GM12878 (cell line): ENCODE data around the gene PHACTR1. TPM values are rescaled to one million over a fixed set of nuclear protein-coding genes. Genes with fewer than 3 reads are reported as not detected.

Experiments used
- ATAC-seq: fragments of 200-7000 bp; cut with Tn5 transposase; 3 replicates; pipeline ENCODE4 v1.9.1; 2020; ENCODE audit warnings: mild to moderate bottlenecking, moderate library complexity
- BruUV-seq: library from RNA; stranded (reverse); fragments of 400-500 nt; replicated peaks from 2 replicates; lab custom pipeline; 2021; lab: Mats Ljungman, UMichigan
- CTCF ChIA-PET: fragments of 300-600 bp; sonication (Branson Sonifier 250); formaldehyde crosslinking; extraction: SDS; loops from one replicate; lab custom pipeline; 2021; ENCODE audit warnings: inconsistent platforms; lab: Yijun Ruan, JAX
- POLR2A ChIA-PET: fragments of 350-600 bp; formaldehyde crosslinking; extraction: SDS; loops from one replicate; lab custom pipeline; 2021; ENCODE audit warnings: inconsistent platforms; lab: Charles Lee
- RAD21 ChIA-PET: fragments of 300-600 bp; sonication (Branson Sonifier 250); formaldehyde crosslinking; loops from one replicate; lab custom pipeline; 2023; ENCODE audit warnings: antibody characterized with exemption; ENCODE audit not compliant: unreplicated experiment; lab: Charles Lee
- SMC1A ChIA-PET: fragments of 300-600 bp; sonication (Branson Sonifier 250); formaldehyde crosslinking; loops from one replicate; lab custom pipeline; 2023; ENCODE audit not compliant: unreplicated experiment, uncharacterized antibody; lab: Charles Lee
- DNase-seq: peaks from one replicate; pipeline ENCODE4 v3.0.0-alpha.2; 2011; ENCODE audit warnings: low read depth, low spot score
- FAIRE-seq: peaks from 3 replicates; lab custom pipeline; 2011; peaks lifted over from hg19 to GRCh38; lab: Jason Lieb, UNC
- H2AFZ ChIP-seq: 2 replicates; pipeline ENCODE4 v1.6.0; 2011; ENCODE audit warnings: low read depth, low read length, control low read depth; ENCODE audit not compliant: control insufficient read depth
- H3K27ac ChIP-seq: 2 replicates; pipeline ENCODE4 v1.5.1; 2011; ENCODE audit warnings: control low read depth; ENCODE audit not compliant: control insufficient read depth, insufficient read depth
- H3K27me3 ChIP-seq, 2 experiments: replicated peaks in 1 of 2; 2 replicates each; pipeline versions ENCODE4 v1.6.0 to v1.6.1; 2011; ENCODE audit warnings: low read length in 1 of 2; ENCODE audit not compliant: control insufficient read depth in 2 of 2, insufficient read depth in 2 of 2
- H3K36me3 ChIP-seq, 2 experiments: 2 replicates each; pipeline ENCODE4 v1.5.1; 2011; ENCODE audit warnings: low read length in 1 of 2; ENCODE audit not compliant: control insufficient read depth in 2 of 2, insufficient read depth in 2 of 2
- H3K4me1 ChIP-seq: 2 replicates; pipeline ENCODE4 v1.6.1; 2011; ENCODE audit warnings: mild to moderate bottlenecking, low read length, moderate library complexity, mixed read lengths; ENCODE audit not compliant: control insufficient read depth, insufficient read depth
- H3K4me2 ChIP-seq: 2 replicates; pipeline ENCODE4 v1.6.0; 2011; ENCODE audit warnings: control low read depth; ENCODE audit not compliant: control insufficient read depth, insufficient read depth
- H3K4me3 ChIP-seq: fragments of 200-600 bp; sonication (generic); 2 replicates; pipeline ENCODE4 v1.5.1; 2016
- H3K79me2 ChIP-seq: 2 replicates; pipeline ENCODE4 v1.6.0; 2011; ENCODE audit warnings: low read length; ENCODE audit not compliant: control insufficient read depth, insufficient read depth
- H3K9ac ChIP-seq: 2 replicates; pipeline ENCODE4 v1.8.0; 2011; ENCODE audit warnings: low read length, control low read depth, mixed read lengths; ENCODE audit not compliant: control insufficient read depth, insufficient read depth
- H3K9me3 ChIP-seq: replicated peaks from 3 replicates; pipeline ENCODE4 v1.5.1; 2011; ENCODE audit warnings: mild to moderate bottlenecking, low read length; ENCODE audit not compliant: control insufficient read depth, insufficient read depth
- H4K20me1 ChIP-seq: 2 replicates; pipeline ENCODE4 v1.6.0; 2011; ENCODE audit not compliant: control insufficient read depth, insufficient read depth
- CBX5 ChIP-seq: sonication (generic); IDR thresholded peaks from 2 replicates; pipeline ENCODE4 v1.6.1; 2016; ENCODE audit warnings: low read depth, moderate library complexity, mild to moderate bottlenecking, inconsistent platforms
- CEBPZ ChIP-seq: fragments of 150-350 bp; IDR thresholded peaks from 2 replicates; pipeline ENCODE4 v1.6.1; 2016; ENCODE audit warnings: low read depth, low read length
- CHD4 ChIP-seq: fragments of 200-600 bp; sonication (generic); IDR thresholded peaks from 2 replicates; pipeline ENCODE4 v1.6.1; 2016; ENCODE audit warnings: mild to moderate bottlenecking
- EP300 ChIP-seq, 2 experiments: fragments of 150-350 bp in 1 of 2; IDR thresholded peaks; 2 replicates each; pipeline ENCODE4 v1.6.1; 2011 to 2012; ENCODE audit warnings: low read depth in 2 of 2, low read length in 2 of 2, borderline replicate concordance in 1 of 2, improper control_type of control experiment in 1 of 2, inconsistent platforms in 1 of 2; ENCODE audit not compliant: control insufficient read depth in 1 of 2
- IKZF2 ChIP-seq, 2 experiments: fragments of 450-650 bp; IDR thresholded peaks; 2 replicates each; pipeline ENCODE4 v1.6.1; 2017; ENCODE audit warnings: mild to moderate bottlenecking in 2 of 2, moderate library complexity in 2 of 2
- IRF3 ChIP-seq: fragments of 450-650 bp; IDR thresholded peaks from 2 replicates; pipeline ENCODE4 v1.6.1; 2014; ENCODE audit warnings: mild to moderate bottlenecking
- KAT2A ChIP-seq: conservative IDR thresholded peaks from 2 replicates; pipeline ENCODE4 v1.6.1; 2011; ENCODE audit warnings: low read depth, low read length; ENCODE audit not compliant: control insufficient read depth
- REST ChIP-seq: IDR thresholded peaks from 2 replicates; pipeline ENCODE4 v1.6.1; 2012; ENCODE audit warnings: mild to moderate bottlenecking, low read depth, low read length
- SMAD5 ChIP-seq: IDR thresholded peaks from 2 replicates; pipeline ENCODE4 v1.6.1; 2016; ENCODE audit warnings: antibody characterized with exemption, low read depth
- ZBTB40 ChIP-seq: fragments of 450-650 bp; IDR thresholded peaks from 2 replicates; pipeline ENCODE4 v1.6.1; 2016; ENCODE audit warnings: mild to moderate bottlenecking, moderate library complexity, borderline replicate concordance
- ZSCAN29 ChIP-seq: fragments of 450-650 bp; IDR thresholded peaks from 2 replicates; pipeline ENCODE4 v1.6.1; 2017; ENCODE audit warnings: mild to moderate bottlenecking, moderate library complexity
- WGBS: methylation state at CpG from one replicate; pipeline ENCODE4 v1.1.6; 2016; ENCODE audit warnings: low lambda C conversion rate; ENCODE audit not compliant: insufficient replicate concordance, insufficient coverage; ENCODE audit errors: missing lambda C conversion rate; 5-methylcytosine and 5-hydroxymethylcytosine counted together
- in situ Hi-C: fragments of 300-500 bp; cut with MboI; formaldehyde crosslinking; loops from 9 replicates; pipeline ENCODE4 v1.14.3; 2018; ENCODE audit warnings: mixed read lengths
- intact Hi-C: fragments of 100-400 bp; cut with micrococcal nuclease; formaldehyde crosslinking; loops from one replicate; pipeline ENCODE4 v1.14.2; 2022; ENCODE audit not compliant: unreplicated experiment
- polyA plus RNA-seq, 11 experiments: library from polyadenylated mRNA; depleted of rRNA in 4 of 11; unstranded in 6 of 11; stranded (reverse) in 5 of 11; fragments of >200 nt; fragmentation: Nextera tagmentation in 4 of 11; fragmentation: Illumina TruSeq in 1 of 11; extraction: Ambion mirVana in 4 of 11; extraction: Trizol in 1 of 11; gene quantifications; 1 replicate in 1 of 11; 2 replicates in 10 of 11; pipeline versions ENCODE4 v1.2.1 to v1.2.3, GENCODE V29; 2011 to 2016; ENCODE audit warnings: inconsistent platforms in 2 of 11, missing spikeins in 2 of 11, low read depth in 1 of 11
- total RNA-seq, 4 experiments: library from RNA; depleted of rRNA in 3 of 4; stranded (reverse); fragments of >200 nt in 3 of 4; fragmentation: Illumina TruSeq in 1 of 4; extraction: Trizol in 1 of 4; gene quantifications; 2 replicates each; pipeline versions ENCODE4 v1.2.1 to v1.2.3, GENCODE V29; 2013 to 2021

PHACTR1 gene
- total and polyA plus RNA-seq, 10 of the 15 experiments (the other 5 are each of a cell fraction or from before 2014, with no cell fraction given), result 34.2 to 94.6 (median 62.3) TPM

- CTCF ChIA-PET, result no interaction called here
- WGBS, result 35% methylated on average over 6 of the region's 6 CpGs
- no peak overlapping the region for H3K9ac ChIP-seq
- no peak for FAIRE-seq
- in situ Hi-C loops, result no loop called here
- no peaks in the 10 kb centered on the region for H3K4me1 ChIP-seq
- SMC1A ChIA-PET, result interaction anchor here (1.1 kb wide), 1 partner anchor 27 kb away, joined by 4 read pairs; no protein-coding TSS in a partner anchor
- H3K27me3 ChIP-seq, result no peaks in the 10 kb centered on the region; a peak in 1 of 4 replicates
- intact Hi-C loops, result no loop called here
- no peak overlapping the region for H2AFZ ChIP-seq
- no peak for DNase-seq
- no peak overlapping the region for H3K27ac ChIP-seq
- no peaks in the 10 kb centered on the region for H3K9me3 ChIP-seq
- H3K36me3 ChIP-seq, result no peaks in the 10 kb centered on the region
- no peak overlapping the region for H3K4me2 ChIP-seq
- H4K20me1 ChIP-seq, result no peaks in the 10 kb centered on the region
- no peak for ATAC-seq
- TF ChIP-seq CHD4, result no peak
- no peak for TF ChIP-seq CEBPZ
- no peak for TF ChIP-seq ZBTB40
- TF ChIP-seq IRF3, result no peak
- no peak for TF ChIP-seq EP300 (IDR thresholded peaks at IDR 0.05; ENCODE audit: borderline replicate concordance in 1 of 2, control insufficient read depth in 1 of 2, low read depth in 2 of 2, low read length in 2 of 2)
- no peak for TF ChIP-seq ZSCAN29
- no peak for TF ChIP-seq KAT2A
- no peak for TF ChIP-seq SMAD5
- no peak for TF ChIP-seq IKZF2 (IDR thresholded peaks at IDR 0.05)
- TF ChIP-seq REST, result no peak
- no peak for TF ChIP-seq CBX5
- no TSS peak for BruUV-seq
- H3K79me2 ChIP-seq, result no peaks in the 10 kb centered on the region
- RAD21 ChIA-PET, result no interaction called here
- POLR2A ChIA-PET, result no interaction called here
- H3K4me3 ChIP-seq, result no peak overlapping the region
Observed at GRCh38 chr6:12866422-12867029, 150.0 kb downstream of the PHACTR1 start.
